HG03460 (cell line): Measurements from ENCODE around the gene NDUFA6.
A peak's percentile ranks its signal among the peaks of the same experiment; 100 is the strongest.
"Not testable (repeated sequence)": the region's sequence is repeated elsewhere in the genome, so short reads cannot be mapped to it uniquely, and the experiment has no call there.

Experiments used
- ATAC-seq: cut with Tn5 transposase; IDR thresholded peaks from one replicate; pipeline ENCODE4 v1.9.1; 2021; ENCODE audit not compliant: unreplicated experiment

Gene NDUFA6

DNA sequence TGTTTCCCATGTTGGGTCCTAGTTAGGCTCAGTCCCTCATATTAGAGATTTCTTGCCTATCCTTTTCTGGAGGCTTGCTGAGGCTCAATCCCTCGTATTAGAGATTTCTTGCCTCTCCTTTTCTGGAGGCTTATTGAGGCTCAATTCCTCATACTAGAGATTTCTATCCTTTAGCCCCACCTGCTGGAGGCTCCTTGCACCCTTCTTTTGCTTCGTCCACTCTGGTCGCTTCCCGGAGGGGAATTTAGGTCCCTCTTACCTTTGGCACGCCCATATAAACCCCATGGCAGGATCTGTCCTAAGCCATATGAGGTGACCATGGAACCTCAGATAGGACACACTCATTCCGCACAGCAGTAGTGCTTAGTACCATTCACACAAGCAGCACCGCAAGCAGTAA is 24.1 kb upstream of the NDUFA6 start:
- no peak for ATAC-seq

- ATAC-seq, result not testable (repeated sequence)
These were observed 22.2 kb upstream of the NDUFA6 start for GRCh38 chr22:42112793-42113192.

DNA sequence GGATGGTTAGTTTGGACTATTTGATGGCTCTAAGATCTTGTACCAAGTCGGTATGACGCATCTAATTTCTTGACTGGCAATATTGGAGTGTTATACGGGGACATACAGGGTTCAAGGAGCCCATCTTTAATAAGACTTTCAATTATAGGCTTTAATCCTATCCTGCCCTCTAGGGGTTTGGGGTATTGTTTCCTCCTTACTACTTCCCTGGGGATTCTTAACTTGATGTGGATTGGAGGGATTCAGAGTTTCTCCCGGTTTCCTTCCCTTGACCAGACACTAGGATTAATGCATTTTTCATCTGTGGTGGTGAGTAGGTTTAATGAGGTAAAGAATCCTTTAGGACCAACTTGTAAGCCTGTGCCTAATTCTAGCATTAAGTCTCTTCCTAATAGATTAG is 21.2 kb upstream of the NDUFA6 start:
- no peak for ATAC-seq

GRCh38 chr22:42108848-42109247 is 18.3 kb upstream of the NDUFA6 start:
- no peak for ATAC-seq

DNA sequence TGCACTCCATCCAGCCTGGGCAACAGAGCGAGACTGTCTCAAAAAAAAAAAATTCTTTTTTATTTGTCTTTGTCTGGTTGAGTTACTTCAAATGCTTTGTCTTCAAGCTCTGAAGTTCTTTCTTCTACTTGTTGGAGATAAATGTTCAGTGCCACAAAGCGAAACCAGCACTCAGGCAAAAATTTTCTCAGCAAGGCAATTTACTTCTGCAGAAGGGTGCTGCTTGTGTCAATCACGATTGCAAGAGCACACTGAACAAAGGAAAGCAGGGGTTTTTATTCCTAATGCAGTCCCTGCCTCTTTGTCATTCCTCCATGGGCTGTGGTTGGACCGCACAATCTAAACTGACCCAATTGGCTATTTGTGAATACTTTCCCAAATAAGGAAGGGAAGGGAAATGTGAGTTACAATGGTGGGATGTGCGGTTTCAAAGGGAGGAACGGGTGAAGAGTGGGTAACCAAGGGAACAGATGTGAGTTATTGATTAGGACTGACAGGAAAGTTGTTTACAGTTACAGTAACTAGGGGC is 13.8 kb upstream of the NDUFA6 start:
- not testable (repeated sequence) for ATAC-seq

DNA sequence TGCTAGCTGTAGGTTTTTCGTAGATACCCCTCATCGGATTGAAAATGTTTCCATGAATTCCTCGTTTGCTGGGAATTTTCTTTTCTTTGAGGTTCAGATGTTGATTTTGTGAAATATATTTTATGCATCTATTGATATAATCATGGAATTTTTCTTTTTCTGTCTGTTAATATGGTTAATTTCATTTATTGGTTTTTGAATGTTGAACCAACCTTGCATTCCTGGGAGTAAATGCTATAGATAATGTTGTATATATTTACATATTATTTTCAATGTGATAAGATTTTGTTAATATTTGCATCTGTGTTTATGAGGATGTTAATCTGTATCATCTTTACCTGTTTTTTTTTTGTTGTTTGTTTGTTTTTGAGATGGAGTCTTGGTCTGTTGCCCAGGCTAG is 10.6 kb upstream of the NDUFA6 start:
- ATAC-seq, result no peak

DNA sequence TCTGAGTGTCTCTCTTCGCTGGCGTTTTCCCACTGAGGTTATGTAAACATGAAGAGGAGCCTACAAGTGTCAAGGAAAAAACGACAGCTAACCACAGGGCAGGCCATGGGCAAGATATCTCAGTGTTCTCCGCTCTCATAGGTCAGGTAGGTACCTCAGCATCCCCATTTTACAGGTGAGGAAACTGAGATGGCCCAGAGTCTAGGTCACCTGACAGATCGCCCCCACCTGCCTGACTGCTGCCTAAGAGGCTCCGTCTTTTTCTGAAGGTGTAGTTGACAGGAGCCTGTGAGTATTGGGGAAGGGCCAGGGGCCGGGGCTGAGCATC is 847 bp upstream of the NDUFA6 start:
- ATAC-seq, result no peak

GRCh38 chr22:42086051-42086450 is 4.5 kb downstream of the NDUFA6 start:
- no peak for ATAC-seq

DNA sequence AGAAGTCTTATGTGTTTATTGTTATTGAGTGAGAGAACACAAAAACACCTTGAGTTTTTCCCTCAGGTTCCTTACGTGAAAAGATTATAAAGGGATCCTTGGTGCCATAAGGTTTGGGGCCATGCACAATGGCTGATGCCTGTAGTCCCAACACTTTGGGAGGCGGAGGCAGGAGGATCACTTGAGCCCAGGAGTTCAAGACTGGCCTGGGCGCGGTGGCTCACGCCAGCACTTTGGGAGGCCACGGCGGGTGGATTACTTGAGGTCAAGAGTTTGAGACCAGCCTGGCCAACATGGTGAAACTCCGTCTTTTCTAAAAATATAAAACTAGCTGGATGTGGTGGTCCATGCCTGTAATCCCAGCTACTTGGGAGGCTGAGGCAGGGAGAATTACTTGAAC is 5.7 kb downstream of the NDUFA6 start:
- ATAC-seq, result no peak

GRCh38 chr22:42083119-42083518 is 7.5 kb downstream of the NDUFA6 start:
- no peak for ATAC-seq

DNA sequence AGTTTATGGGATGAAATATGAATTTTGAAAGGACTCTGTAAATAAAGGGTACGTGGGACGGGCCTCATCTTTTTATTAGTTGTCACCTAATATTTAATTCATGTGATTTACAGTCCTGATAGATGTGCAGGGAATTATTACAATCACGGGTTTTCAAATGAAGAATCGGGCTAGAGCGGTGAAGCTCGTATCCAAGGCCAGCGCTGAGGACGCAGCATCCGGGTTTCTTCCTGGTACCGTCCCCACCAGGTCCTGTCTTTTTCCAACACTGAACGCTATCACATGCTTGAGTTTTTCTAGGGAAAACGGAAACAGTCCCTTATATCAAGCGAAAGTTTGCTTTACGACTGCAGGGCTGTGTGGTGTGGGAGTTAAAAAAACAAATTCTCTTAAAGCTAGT is 10.3 kb downstream of the NDUFA6 start:
- ATAC-seq, result no peak

- ATAC-seq, result peak; percentile 80
These were observed 11.0 kb downstream of the NDUFA6 start, which contains the start of gene SMDT1 for GRCh38 chr22:42079319-42080251. Gene SMDT1 (plus strand): TSS chr22:42079700. CDS start chr22:42079769, 69 bp downstream.

- no peak for ATAC-seq
These were observed 11.9 kb downstream of the NDUFA6 start for GRCh38 chr22:42078469-42079318.

- no peak for ATAC-seq
These were observed 13.0 kb downstream of the NDUFA6 start for GRCh38 chr22:42077486-42078125.

DNA sequence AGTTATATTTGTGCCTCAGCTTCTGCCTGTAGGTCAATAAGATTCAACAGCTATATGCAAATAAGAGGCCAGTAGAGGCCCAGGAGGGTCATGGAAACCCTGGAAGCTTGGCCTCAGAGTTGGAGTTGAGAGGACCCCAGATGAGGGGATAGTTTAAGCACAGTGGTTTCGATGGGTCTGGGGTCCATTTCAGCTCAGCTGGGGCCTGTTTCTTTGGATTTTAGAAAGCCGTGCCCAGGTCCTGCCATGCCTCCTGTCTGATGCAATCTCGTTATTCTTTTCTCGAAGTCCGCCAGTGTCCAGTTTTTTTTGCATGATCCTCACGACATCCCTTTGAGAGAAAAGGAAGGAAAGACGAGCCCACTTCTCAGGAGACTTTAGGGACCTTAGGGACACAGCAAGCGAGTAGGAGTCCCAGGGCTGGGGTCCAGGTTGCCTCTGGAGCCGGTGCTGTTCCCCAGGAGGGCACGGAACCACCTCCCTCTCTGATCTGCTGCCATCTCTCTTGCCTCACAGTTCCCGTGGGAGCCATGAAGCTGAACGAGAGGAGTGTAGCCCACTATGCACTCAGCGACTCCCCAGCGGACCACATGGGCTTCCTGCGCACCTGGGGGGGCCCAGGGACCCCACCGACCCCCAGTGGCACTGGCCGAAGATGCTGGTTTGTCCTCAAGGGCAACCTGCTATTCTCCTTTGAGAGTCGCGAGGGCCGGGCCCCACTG is 13.6 kb downstream of the NDUFA6 start:
- no peak for ATAC-seq

DNA sequence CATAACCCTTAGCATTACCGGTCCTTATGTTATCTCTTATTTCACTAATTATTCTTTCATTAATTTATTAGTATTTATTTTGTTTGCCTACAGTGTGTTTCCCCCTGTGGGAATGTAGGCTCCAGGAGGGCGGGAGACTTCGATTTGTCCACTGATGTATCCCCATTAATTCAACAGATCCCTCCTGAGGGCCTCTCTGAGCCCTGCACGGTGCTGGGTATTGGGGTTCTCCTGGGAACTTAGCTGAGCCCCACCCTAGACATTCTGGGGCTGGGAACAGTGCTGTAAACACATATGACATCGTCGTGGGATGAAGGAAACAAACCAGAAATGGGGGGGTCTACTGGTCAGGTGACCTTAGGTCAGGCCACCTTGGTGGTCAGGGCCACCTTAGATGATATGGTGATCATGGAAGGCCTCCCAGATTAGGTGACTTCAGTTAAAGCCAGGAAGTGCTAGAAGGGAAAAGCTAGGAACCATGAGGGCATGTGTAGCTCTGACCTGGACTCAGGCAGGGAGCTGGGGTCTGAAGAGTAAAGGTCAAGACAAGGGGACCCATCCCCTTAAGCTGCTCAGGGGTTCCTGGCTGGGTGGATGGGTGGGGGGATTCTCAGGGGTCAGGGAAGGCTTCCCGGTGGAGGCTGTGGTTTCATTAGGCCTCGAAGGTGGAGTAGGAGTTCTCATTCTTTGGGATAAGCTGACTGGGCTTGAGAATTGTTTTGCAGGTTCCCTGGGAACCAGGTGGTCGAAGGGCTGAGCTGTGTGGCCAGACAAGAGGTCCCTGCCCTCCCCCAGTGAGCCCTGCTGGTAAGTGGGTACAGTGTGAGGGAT is 15.5 kb downstream of the NDUFA6 start:
- ATAC-seq, result no peak

GRCh38 chr22:42074132-42074811 is 16.3 kb downstream of the NDUFA6 start, which contains the start of gene PHETA2:
Gene PHETA2 (plus strand): TSS chr22:42074248. CDS start chr22:42077294, 3,046 bp downstream.
- ATAC-seq, result no peak

- no peak for ATAC-seq
These were observed 16.9 kb downstream of the NDUFA6 start for GRCh38 chr22:42073621-42074041.
